ENCODE measurements around the gene CPXM2.

Gene CPXM2

DNA sequence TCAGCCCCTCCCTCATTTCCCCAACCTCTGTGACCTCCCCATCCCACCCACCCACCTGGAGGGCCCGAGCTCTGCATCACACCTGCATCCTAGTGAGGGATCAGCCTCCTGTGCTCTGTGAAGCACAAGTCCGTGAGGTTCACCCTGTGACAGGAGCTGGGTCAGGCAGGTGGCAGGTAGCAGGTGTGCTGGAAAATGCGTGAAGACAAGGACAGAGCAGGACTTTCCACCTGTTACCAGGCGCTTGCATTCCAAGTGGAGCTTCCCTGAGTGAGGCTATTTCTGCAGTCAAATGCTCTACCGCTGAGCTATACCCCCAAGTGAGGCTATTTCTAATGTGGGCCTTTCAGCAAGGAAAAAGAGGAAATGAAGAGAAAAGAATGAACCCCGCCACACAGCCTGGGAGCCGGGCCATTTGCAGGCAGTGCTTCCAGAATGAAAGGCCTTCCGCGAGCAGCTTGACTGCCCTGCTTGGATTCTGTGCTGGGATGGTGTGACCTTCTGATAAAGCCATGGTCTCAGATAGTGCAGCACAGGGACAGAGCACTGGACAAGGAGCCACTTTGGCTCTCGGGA lies 13.3 kb upstream of the CPXM2 start:
- DNase-seq = peak in 12 of 51 donors; percentile 14 to 50 (median 34)

- DNase-seq = no peak
These were observed 12.0 kb upstream of the CPXM2 start for GRCh38 chr10:123903621-123904020.

DNA sequence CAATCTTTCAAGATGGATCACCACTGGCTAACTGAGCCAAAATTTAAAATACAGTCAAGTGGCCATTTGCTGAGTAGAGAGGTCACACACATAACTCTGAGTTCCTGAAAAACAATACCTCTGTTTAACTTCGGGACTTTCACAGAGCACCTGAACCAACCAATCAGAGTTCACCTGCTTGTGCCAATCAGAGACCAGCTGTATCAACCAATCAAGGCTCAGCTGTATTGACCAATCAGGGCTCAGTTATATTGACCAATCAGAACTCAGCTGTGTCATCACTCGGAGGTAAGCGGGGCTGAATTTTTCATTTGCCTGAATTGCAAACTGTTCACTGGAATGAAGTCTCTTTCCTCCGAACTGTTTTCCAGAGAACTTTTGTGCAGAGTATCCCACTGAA lies 10.0 kb upstream of the CPXM2 start:
- DNase-seq = no peak

GRCh38 chr10:123897146-123897545 lies 5.5 kb upstream of the CPXM2 start:
- no peak for DNase-seq

DNA sequence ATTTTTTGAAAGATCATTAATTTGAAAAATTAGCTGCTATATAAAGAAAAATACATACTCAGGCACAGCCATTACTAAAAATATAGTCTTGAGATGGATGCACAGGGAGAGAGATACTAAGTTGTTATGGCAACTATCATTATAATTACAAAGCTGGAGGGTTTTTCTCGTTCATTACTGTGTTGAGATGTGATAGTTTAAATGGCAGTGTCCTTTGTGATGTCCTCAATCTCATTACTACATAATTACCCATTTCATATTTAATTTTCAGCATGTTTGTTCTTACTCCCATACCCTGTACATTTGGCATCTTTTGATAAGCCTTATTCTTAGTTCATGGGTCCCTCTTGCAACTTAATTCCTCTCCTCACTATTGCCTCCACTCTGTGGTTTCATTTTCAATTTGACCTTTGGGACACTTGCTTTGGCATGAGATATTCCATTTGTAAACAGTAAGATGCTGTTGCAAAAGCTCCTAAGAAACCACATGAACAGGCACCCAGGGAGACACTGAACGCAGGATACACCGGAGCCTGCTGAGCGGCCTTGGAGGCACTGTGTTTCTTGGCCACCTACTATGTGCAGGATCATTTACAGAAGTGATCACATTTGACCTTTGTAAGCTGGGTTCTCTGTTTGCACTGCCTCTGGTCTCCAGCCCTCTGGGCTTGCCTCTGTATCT lies 4.8 kb upstream of the CPXM2 start:
- DNase-seq = no peak

DNA sequence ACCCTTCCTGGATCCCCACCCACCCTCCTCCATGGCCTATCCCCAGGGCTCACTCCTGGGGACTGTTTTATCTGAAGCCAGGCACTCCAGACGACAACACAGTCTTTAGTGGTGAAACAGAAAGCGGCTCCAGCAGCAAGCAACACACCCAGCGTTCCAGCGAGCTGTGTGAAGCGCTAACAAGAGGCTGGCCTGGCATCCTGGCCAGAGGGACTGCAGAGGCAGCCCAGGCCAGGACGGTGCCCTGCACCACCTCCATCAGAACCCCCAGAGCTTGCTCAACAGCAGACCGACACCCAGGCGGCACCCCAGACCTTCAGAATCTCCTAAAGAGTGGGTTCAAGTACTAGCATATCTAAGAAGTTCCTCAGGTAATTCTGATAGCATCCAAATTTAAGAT lies 2.0 kb upstream of the CPXM2 start:
- DNase-seq = no peak

GRCh38 chr10:123890756-123891143 lies 857 bp downstream of the CPXM2 start:
- peak in 6 of 51 donors; percentile 47 to 70 (median 60) for DNase-seq

GRCh38 chr10:123890226-123890625 lies 1.4 kb downstream of the CPXM2 start:
- DNase-seq = peak in 25 of 51 donors; percentile 11 to 76 (median 51)

DNA sequence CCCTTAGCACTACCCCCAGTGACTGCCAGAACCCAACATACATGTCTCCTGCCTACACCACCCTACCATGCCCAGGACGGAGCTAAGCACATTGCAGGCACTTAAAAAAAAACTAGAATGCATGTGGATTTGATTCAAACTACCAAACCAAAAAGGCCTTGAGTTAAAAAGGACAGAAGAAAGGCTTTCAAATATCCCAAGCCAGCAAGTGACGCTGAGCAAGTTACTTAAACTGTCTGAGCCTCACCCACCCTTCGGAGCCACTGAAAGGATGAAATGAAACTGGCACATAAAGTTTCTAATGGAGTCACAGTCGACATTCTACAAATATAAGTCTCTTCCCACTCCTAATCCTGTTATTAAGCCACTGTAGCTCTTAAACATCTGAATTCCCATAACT lies 1.8 kb downstream of the CPXM2 start:
- no peak for DNase-seq

DNA sequence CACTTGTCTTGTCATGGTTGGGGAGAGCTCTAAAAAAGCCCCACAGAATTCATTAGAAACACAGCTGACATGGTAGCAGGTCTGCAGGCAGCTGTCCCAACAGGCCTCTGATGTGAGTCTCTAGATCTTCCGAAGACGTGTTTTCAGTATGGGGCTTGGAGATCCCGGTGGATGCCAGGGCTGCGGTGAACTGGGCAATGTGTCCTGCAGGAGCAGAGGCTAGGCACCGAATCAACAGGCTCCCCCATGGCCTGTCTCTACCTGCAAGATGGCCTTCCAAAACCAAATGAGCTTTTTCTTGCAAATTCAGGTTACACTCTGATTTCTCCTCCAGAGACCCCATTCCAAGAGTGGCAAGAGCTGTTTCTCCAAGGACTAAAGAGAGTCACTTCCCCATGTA lies 2.9 kb downstream of the CPXM2 start:
- DNase-seq = no peak

GRCh38 chr10:123888256-123888655 lies 3.4 kb downstream of the CPXM2 start:
- no peak for DNase-seq

GRCh38 chr10:123886292-123886691 lies 5.3 kb downstream of the CPXM2 start:
- DNase-seq = peak in 6 of 51 donors; percentile 17 to 54 (median 28)

DNA sequence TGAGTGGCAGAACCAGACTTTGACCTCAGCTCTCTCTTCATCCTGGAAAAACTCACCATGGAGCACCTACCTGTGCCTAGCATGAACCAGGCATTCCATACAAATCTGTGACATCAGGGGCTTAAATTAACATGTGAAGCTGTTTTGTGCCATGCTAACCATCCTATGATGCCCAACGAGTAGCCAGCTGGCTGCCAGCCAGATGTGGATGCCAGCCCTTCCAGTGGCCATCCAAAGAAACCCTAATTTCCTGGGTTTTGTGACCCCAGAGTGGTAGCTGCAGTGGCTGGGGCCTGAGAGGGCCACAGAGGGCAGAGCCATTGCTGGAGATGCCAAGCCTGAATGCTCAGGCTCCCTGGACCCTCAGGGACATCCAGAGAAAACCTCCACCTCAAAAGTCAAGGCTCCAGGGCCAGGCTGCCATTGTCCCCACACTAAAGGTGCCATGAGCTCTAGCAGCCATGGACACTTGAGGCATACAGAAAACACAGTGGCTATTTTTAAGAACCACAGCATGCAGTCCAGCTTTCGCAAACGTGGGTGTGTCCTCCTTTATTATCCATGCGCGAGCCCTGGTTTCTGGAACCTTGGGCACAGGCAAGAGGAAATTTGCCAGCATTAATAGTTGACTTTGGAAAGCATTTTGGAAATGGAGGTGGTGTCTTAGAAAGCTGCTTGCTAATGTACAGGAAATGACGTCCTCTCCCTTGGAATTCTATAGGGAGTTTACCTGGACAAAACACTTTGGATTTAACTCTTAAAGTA lies 6.0 kb downstream of the CPXM2 start:
- peak in 3 of 51 donors; percentile 7 to 33 (median 16) for DNase-seq

- no peak for DNase-seq
These were observed 6.7 kb downstream of the CPXM2 start for GRCh38 chr10:123884907-123885381.

DNA sequence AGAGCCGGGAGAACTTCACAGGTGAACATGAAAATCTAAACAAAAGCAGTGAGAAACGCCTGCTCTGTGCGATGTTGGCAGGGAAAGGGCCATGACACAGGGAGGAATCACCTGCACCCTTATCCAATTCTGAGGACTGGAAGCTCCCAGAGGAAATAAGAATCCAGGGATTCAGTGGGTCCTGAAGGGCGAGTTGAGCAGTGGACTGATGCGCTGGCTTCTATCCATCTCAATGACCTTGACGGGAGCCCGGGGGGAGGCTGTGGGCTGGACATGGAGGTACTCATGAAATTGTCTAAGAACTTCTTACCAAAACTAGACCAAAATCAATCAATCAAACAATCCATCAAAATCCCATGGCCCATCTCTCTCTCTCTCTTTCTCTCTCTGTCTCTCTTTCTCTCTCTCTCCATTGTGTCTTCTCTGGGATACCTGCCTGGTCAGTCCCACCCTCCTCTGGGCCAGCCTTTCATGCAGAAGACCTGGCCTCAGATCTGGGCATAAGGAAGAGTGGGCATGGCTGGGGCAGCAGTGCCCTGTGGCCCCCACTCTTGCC lies 7.2 kb downstream of the CPXM2 start:
- no peak for DNase-seq

DNA sequence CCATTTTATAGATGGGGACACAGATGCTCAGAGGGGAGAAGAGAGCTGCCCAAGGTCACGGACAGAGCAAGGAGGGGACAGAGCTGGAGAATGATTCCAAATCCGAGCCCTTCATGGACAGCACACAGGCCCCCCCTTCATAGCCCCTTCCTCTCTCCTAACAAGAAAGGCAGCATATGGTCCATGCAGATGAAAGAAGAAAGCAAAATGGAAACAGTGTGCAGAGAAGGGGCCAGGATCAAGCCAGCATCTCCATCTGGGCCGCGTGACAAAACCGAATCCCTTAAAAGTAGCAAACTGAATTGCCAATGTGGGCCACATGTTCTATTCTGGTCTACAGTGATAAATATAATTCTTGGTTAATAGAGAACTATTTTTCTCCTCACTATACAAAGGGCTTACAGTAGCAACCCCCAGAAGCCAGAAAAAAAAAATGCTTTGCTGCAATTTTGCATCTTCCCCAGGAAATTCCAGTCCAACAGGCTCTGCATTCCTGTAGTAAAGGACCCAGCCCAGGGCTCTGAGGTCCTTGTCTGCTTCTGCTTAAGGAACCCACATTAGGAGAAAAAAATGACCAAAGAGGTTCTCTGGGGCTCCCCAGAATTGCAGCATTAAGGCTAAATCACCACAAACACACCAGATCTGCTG lies 7.8 kb downstream of the CPXM2 start:
- no peak for DNase-seq

DNA sequence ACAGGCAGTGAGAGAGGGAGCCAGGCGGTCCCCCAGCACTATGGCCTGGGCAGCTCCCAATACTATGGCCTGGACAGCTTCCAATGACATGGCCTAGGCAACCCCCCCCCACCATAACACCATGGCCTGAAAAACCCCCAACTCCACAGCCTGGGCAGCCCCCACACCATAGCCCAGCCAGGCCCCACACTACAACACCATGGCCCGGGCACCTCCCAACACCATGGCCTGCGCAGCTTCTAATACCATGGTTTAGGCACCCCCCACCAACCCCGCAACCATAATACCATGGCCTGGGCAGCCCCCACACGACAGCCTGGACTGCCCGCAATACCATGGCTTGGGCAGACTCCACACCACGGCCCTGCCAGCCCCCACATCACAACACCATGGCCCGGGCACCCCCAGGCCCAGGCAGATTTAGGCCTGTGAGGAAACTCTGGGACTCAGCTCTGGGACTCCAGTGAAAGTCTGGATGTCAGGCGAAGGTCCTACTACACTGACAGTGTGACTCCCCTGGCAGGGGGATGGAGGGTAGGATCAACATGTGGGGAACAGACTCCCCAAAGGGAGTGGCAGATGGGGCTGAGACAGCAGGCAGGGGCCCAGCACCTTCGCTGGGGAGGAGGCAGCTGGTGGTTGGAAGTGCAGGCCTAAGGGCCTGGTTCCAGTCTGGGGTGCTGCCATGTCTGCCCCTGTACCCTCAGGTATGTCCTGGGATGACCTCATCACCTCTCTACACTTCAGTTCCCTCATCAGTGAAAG lies 8.7 kb downstream of the CPXM2 start:
- no peak for DNase-seq

DNA sequence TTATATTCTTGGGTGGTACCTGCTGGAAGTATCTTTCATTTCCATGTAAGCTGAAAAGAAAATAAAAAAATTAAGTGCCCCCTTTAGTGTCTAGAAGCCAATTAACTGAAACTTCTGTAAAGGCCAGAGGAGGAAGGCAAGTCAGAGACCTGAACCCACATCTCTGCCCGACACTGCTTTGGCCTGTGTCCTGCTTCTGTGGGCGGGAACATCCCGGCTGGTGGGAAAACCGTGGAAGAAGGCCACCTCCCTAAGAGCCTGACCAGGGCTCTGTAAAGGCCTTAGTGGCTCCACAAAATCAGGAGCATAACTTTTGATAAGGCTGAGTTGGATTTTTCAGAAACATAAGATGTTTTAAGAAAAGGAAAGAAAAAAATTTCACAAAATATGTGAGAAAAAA lies 9.4 kb downstream of the CPXM2 start:
- DNase-seq = no peak

DNA sequence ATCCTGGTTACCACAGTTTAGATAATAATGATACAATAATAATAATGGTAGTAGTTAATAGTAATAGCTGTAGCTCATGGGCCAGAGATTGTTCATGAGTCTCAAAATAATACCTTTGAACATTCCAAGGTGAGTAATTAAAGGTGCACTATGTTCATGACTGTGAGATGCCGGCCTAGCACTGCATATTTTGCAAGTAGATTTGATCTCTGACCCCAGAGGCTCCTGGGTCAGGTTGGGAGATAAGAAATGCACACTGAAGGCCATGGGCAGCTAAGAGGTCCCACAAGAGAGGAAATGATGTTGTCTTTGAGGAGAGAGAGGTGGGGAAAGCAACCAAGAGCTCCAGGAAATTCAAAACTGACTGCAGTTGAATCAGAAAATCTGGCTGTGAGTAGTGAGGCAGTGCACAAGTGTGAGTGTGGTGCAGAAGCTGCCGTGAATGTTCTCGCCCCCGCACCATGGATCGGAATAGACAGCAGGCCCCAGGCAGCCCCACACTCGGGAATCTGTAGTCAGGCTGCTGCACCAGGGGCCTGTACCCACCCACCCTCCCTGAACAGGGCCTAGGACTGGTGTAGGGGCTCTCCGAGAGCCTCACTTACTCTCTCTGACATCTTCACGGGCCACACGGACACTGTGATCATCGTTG lies 11.9 kb downstream of the CPXM2 start:
- peak in 1 of 51 donors; percentile 33 for DNase-seq

GRCh38 chr10:123878666-123879303 lies 12.8 kb downstream of the CPXM2 start:
- DNase-seq = no peak
